Lung (tissue), 12 donors: ENCODE results near the gene CD44. TPM values are rescaled to one million over a fixed set of nuclear protein-coding genes. Genes with fewer than 3 reads are reported as not detected.
"Not testable (repeated sequence)": the region's sequence is repeated elsewhere in the genome, so short reads cannot be mapped to it uniquely, and the experiment has no call there.

Experiments used
- ATAC-seq: fragments of 200-7000 bp; cut with Tn5 transposase; one replicate; pipeline ENCODE4 v1.9.1; 2020; ENCODE audit warnings: moderate number of reproducible peaks; ENCODE audit not compliant: insufficient read depth, low FRiP score
- DNase-seq, 3 donors: peaks; one replicate each; pipeline ENCODE4 v3.0.0-alpha.2; 2013 to 2017
- H3K27ac ChIP-seq, 2 donors: one replicate each; pipeline ENCODE4 v1.5.1; 2013; ENCODE audit warnings: mild to moderate bottlenecking in 2 of 2, moderate library complexity in 2 of 2, control low read depth in 1 of 2, inconsistent platforms in 1 of 2, low read depth in 1 of 2, low read length in 1 of 2
- H3K27me3 ChIP-seq, 3 donors: one replicate each; pipeline ENCODE4 v1.5.1; 2013; ENCODE audit warnings: low read length in 2 of 3; ENCODE audit not compliant: control insufficient read depth in 3 of 3, insufficient read depth in 3 of 3
- H3K36me3 ChIP-seq, 4 donors: one replicate each; pipeline ENCODE4 v1.5.1; 2013; ENCODE audit warnings: low read length in 4 of 4, mild to moderate bottlenecking in 1 of 4, moderate library complexity in 1 of 4; ENCODE audit not compliant: control insufficient read depth in 4 of 4, insufficient read depth in 4 of 4
- H3K4me1 ChIP-seq, 5 donors: one replicate each; pipeline ENCODE4 v1.5.1; 2013; ENCODE audit warnings: low read length in 5 of 5, mild to moderate bottlenecking in 2 of 5, moderate library complexity in 1 of 5; ENCODE audit not compliant: control insufficient read depth in 5 of 5, insufficient read depth in 5 of 5
- H3K4me3 ChIP-seq: one replicate; pipeline ENCODE4 v1.5.1; 2013; ENCODE audit warnings: mild to moderate bottlenecking, control low read depth, moderate library complexity
- H3K9ac ChIP-seq, 2 donors: one replicate each; pipeline ENCODE4 v1.5.1; 2013; ENCODE audit warnings: low read length in 2 of 2, control low read depth in 1 of 2; ENCODE audit not compliant: insufficient read depth in 1 of 2
- H3K9me3 ChIP-seq, 4 donors: one replicate each; pipeline ENCODE4 v1.5.1; 2013; ENCODE audit warnings: low read length in 3 of 4, mild to moderate bottlenecking in 1 of 4, moderate library complexity in 1 of 4; ENCODE audit not compliant: control insufficient read depth in 4 of 4, insufficient read depth in 3 of 4
- CTCF ChIP-seq: IDR thresholded peaks from 2 replicates; pipeline ENCODE4 v1.5.1; 2012; ENCODE audit warnings: mild to moderate bottlenecking; ENCODE audit errors: control extremely low read depth, extremely low read depth
- WGBS, 2 donors: extraction: QIAGEN DNeasy Blood & Tissue Kit; methylation state at CpG; one replicate each; pipeline ENCODE4 v1.1.7; 2013; 5-methylcytosine and 5-hydroxymethylcytosine counted together
- polyA plus RNA-seq, 2 donors: library from polyadenylated mRNA; stranded (reverse); fragments of 200-250 nt; gene quantifications; one replicate each; pipeline ENCODE4 v1.2.1, GENCODE V29; 2013
- total RNA-seq, 2 donors: library from RNA; depleted of rRNA in 1 of 2; stranded (reverse); fragments of >200 nt in 1 of 2; gene quantifications; one replicate each; pipeline ENCODE4 v1.2.1, GENCODE V29; 2014 to 2021
- donor health status: control.
- donor health status: control.
- donor health status: Bipolar disorder and iron deficiency.
- donor health status: healthy.
- donor health status: DM: yes; HTN: yes; CAD: no.

The CD44 gene
- total and polyA plus RNA-seq, 4 donors = 115 to 636 (median 544) TPM

GRCh38 chr11:35105319-35106079, 33.5 kb upstream of the CD44 start:
- no peak for TF ChIP-seq CTCF
- Histone ChIP-seq H3K27me3 (no peaks in the 10 kb centered on the region), H3K36me3 (no peaks in the 10 kb centered on the region), H3K4me1 (peaks cover 0 to 5% (median 0%) of the 10 kb centered on the region in 5 donors), H3K9ac (no peak overlapping the region), H3K4me3 (no peak overlapping the region), H3K9me3 (no peaks in the 10 kb centered on the region), H3K27ac (no peak overlapping the region)
- DNase-seq = no peak
- no peak for ATAC-seq

GRCh38 chr11:35106595-35106994, 32.4 kb upstream of the CD44 start:
- DNase-seq (no peak), ATAC-seq (no peak)
- no peak for TF ChIP-seq CTCF

GRCh38 chr11:35107861-35108260, 31.1 kb upstream of the CD44 start:
- ATAC-seq = no peak
- no peak for TF ChIP-seq CTCF

More at GRCh38 chr11:35106595-35106994, 32.4 kb upstream of the CD44 start:
- WGBS, 2 donors = 28 to 54% methylated on average over 2 of the region's 2 CpGs
- Histone ChIP-seq H3K27me3 (no peaks in the 10 kb centered on the region), H3K9ac (no peak overlapping the region), H3K4me1 (peaks cover 0 to 10% (median 0%) of the 10 kb centered on the region in 5 donors), H3K27ac (no peak overlapping the region), H3K4me3 (no peak overlapping the region), H3K9me3 (no peaks in the 10 kb centered on the region), H3K36me3 (no peaks in the 10 kb centered on the region)

GRCh38 chr11:35108336-35108735, 30.6 kb upstream of the CD44 start:
- H3K9me3 ChIP-seq, H3K9ac ChIP-seq, ATAC-seq, H3K27ac ChIP-seq, H3K27me3 ChIP-seq, H3K36me3 ChIP-seq, H3K4me3 ChIP-seq, DNase-seq: not testable (repeated sequence)
- H3K4me1 ChIP-seq = peaks cover 0 to 11% (median 0%) of the 10 kb centered on the region in 5 donors
- WGBS, 2 donors = 32 to 77% methylated on average over 1 of the region's 1 CpG

More at GRCh38 chr11:35107861-35108260, 31.1 kb upstream of the CD44 start:
- DNase-seq = no peak
- H3K9me3 ChIP-seq = no peaks in the 10 kb centered on the region
- no peak overlapping the region for H3K4me3 ChIP-seq
- H3K36me3 ChIP-seq = no peaks in the 10 kb centered on the region
- H3K27me3 ChIP-seq = no peaks in the 10 kb centered on the region
- H3K9ac ChIP-seq = no peak overlapping the region
- peaks cover 0 to 11% (median 0%) of the 10 kb centered on the region in 5 donors for H3K4me1 ChIP-seq
- WGBS, 2 donors = 21 to 42% methylated on average over 2 of the region's 2 CpGs
- H3K27ac ChIP-seq = no peak overlapping the region
